HG03457 (cell line): Measurements from ENCODE around the gene TBC1D22A.

ENCODE experiments used
- ATAC-seq: cut with Tn5 transposase; IDR thresholded peaks from one replicate; pipeline ENCODE4 v1.9.1; 2021; ENCODE audit warnings: moderate number of reproducible peaks; ENCODE audit not compliant: unreplicated experiment

TBC1D22A gene

DNA sequence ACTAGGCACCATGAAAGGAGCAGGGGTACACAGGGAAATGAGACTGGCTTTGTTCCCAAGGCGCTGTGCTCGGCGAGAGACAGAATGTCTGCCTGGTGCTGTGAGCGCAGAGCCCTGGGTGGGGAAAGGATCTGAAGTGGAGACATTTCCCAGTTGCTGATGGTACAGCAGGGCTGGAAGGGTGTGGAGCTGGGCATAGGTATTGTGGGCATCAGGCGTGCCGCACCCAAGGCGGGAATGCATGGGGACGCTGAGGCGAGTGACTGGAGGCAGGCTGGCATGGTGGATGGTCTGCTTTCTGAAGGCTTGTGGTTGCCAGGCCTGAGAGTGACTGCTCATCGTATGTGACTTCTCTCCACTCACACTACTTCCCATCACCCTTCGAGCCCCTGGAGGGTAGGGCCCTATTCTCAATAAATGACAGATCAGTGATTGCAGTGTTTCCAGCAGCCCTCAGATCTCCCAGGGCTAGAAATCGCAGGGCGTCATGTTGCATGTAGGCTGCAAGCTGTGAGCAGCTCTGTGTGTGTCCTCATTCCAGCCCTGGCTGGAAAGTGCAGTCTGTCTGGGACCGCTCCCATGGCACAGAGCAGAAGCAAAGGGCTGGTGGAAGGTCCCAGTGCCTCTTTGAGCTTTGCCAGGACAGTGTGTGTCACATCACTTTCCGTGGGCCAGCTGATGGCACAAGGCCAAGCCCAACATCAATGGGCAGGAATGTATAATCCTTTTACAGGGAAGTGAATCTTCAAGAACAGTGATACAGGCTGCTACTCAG lies 67.7 kb downstream of the TBC1D22A start:
- ATAC-seq: no peak

DNA sequence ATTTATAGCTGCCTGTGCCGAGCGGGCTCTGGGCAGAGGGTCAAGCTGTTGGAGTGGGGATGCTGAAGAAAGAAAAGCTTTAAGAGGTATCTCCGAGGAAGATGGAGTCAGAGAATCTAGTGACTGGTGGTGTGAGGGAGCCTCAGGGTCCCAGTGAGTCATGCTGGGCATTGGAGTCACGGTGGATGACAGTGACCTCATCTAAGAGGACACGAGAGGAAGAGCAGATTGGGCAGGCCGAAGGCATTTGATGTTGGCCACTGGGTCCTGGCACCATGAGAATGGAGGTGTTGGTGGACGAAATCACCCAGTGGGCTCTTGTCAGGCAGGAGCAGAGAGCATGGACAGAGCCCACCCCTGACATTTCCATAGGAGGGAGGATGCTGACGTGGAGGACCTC lies 68.4 kb downstream of the TBC1D22A start:
- no peak for ATAC-seq

DNA sequence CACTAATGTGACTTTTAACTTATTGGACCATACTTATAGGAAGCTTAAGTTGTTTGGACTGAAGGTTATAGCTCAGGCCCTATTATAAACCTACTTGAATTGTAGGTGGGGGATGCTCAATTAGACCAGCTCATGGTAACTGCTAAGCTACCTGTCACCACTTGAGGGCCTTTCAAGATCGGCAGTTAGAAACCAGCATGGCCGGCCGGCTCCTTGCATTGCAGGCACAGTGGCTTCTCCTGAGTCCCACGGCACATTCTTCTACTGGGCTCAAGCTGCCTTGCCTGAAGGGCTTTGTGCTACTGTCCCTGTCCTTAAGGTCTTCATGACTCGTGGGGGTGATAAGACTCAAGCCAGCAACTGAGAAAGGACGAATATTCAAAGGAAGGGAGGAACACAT lies 70.8 kb downstream of the TBC1D22A start:
- ATAC-seq: no peak

DNA sequence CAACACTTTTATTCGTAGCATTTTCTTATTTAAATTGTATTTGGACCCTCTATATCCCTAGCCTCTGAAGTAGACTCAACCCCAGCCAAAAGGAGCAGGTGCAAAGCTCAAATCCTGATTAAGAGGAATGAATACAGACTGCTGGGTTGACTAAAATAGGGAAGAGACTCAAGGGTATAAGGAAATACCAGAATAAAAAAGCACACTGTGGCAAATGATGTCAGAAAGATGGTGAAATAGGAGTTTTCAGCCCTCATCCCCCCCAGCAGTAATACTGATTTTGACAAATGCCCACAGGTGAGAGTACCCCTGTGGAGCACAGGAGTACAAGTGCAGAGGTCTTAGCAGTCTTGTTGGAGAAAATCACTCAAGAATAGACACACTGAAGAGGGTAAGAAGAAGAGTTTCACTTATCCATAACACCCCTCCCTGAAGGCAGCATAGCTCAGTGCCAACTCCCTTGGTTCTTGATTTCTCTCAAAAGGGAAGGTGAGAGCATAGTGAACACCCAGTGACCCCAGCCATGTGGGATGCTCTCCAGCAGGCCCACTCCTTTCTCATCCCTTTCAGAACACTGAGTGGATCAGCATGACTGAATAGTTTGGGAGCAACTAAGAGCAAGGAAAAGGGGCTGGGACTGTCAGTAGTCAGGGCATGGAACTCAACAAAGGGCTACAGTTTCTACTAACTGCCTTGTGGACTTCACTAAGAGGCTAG lies 71.7 kb downstream of the TBC1D22A start:
- no peak for ATAC-seq

DNA sequence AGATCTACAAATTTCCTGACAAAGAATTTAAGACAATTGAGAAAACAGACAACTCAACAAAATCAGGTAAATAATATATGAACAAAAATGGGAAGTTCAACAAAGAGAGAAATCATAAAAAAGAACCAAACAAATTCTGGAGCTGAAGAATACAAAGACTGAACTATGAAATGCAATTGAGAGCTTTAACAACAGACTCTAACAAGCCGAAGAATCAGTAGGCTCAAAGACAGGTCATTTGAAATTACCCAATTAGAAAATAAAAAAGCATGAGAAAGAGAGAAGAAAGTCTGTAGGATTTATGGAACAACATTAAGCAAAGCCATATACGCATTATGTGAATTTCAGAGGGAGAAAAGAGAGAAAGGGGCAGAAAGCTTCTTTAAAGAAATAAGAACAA lies 72.8 kb downstream of the TBC1D22A start:
- ATAC-seq: no peak

DNA sequence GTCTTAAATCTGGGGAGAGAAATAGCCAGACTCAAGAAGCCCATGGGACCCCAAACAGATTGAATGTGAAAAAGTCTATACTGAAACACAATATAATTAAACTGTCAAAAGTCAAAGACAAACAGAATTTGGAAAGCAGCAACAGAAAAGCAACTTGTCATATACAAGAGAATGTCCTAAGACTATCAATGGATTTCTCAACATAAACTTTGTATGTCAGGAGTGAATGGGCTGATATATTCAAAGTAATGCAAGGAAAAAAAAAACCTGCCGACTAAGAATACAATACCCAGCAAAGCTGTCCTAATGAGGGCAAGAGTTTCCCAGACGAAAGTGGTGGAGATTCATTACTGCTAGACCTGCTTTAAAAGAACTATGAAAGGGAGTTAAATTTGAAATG lies 73.2 kb downstream of the TBC1D22A start:
- ATAC-seq: no peak

DNA sequence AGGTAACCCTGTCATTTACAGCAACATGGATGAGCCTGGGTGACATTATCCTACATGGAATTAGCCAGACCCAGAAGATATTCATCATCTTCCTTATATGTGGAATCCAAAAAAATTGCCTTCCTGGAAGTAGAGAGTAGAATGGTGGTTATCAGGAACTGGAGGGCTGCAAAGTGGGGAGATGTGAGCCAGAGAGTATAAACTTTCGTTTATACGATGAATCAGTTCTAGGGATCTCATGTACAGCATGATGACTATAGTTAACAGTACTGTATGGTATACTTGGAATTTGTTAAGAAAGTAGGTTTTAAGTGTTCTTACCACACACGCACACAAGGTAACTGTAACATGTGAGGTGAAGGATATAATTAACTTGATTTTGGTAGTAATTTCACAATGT lies 79.1 kb downstream of the TBC1D22A start:
- ATAC-seq: no peak

DNA sequence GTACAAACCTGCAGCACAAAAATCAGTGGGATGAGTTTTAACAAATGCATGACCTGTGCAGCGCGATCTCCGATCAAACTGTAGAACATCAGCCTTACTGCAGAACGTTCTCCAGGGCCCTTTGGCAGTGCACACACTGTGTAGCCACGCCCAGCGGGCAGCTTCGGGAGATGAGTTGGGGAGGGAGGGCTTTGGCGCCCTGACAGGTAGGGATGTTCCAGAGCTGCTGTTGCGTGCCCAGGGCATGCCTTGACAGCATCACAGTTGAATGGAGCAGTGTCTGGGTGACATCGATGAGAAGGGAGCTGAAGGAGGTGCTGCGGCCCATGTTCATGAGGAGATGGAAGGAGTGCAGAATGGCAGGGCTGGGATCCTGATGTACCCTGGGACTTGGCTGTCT lies 80.2 kb downstream of the TBC1D22A start:
- ATAC-seq: no peak

DNA sequence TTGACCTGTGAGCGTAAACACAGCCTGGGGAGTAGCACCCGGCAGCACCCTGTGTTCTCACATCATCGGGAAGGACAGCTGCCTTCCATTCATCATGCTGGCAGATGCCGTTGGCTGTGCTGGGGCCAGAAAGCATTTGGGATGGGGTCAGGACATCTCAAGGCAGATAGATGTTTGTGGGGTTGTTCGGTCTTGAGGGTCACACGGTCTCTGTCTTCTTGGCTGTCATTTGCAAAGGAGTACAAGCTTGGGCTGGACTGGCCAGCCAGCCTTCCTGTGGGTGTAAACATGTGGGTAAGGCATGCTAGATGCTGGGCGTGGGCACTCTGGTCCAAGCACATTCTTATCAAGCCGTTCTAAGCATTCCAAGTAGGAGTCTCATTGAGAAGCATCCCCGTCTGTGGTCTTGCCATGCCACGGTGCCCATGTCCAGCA lies 81.4 kb downstream of the TBC1D22A start:
- no peak for ATAC-seq

DNA sequence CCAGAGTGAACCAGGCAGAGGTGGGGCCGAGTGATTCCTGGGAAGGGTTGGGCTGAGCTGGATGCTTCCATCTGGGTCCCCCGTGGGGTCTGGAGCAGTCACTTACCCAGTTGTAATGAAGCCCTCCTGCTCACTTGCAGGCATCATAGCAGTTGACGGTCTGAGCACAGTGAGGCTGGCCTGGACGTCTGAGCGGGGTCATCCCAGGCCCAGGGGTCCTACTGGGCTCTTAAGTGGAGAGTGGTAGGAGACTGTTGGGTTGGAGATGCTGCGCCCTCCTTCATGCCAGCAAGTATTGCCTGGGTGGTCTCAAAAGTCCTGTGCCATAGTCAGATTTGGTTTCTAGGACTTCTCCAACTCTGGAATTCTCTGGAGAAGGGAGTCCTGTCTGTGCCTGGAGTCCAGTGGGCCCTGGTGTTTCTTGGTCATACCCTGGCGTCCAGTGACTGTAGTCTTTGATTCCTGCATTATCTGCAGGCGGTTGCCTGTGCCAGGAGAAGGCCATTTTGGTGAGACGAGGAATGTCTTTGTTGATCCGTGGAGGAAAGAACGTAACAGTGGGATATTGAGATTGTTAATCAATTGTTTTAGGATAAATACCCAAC lies 82.3 kb downstream of the TBC1D22A start:
- ATAC-seq: no peak

DNA sequence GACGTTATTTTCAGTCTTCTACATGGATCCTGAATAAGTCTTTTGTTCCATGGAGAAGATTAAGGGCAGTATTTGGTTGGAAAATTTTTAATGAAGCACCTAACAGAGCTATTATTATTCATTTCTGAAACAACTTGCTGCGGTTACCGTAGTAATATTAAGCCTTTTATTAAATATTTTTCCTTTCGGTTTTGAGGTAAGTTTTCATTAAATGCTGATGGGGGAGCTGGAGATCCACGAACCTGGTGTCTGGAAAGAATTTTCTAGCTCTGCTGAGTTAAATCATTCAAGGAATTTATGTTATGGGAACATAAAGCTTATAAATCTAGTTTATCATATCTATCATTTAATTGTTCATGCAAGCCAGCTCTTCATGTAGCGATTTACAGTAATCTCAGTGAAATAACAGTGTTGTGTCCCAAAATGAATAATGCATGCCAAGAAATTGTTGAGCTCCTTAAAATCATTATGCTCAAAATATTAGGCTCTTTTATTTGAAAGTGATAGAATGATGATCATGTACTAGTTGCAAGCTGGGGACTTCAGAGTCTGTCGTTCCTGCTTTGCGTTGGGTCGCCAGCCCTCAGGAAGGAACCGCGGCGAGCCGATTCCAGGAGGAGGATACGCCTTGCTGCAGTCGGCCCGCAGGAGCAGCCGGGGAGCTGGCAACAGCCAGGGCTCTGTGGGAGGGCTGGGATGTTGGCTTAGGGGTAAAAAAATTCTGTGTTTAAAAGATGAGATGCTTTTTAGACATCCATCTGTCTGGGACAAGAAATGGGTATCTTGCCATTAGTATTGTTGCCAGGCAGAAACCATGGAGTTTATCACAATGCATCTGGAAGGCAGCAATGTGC lies 83.1 kb downstream of the TBC1D22A start:
- ATAC-seq: no peak

DNA sequence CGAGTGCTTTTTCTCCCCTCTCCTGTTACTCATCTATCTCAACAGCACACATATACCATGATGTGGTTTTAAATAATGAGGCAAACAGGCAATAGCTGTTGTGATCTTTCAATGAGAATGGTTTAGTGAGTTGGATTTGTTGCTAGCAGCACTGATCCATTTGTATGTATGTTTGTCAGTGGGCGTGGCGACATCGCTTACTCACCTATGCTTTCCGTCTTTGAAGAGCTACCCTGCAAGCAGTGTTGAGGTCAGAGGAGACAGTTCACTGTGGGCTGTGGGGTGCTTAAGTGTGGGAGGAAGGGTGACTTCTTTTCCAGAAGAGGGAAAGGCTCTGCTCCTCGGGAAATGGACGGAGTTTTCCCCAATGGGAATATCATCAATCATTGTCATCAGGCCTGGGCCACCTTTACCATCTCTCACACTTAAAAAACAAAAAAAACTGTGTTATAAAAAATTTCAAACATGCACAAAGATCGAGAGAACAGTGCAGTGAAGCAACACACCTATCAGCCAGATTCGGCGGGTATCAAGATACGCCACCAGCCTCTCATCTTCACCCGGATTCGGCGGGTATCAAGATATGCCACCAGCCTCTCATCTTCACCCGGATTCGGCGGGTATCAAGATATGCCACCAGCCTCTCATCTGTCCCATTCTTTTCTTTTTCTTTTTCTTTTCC lies 83.8 kb downstream of the TBC1D22A start:
- no peak for ATAC-seq

DNA sequence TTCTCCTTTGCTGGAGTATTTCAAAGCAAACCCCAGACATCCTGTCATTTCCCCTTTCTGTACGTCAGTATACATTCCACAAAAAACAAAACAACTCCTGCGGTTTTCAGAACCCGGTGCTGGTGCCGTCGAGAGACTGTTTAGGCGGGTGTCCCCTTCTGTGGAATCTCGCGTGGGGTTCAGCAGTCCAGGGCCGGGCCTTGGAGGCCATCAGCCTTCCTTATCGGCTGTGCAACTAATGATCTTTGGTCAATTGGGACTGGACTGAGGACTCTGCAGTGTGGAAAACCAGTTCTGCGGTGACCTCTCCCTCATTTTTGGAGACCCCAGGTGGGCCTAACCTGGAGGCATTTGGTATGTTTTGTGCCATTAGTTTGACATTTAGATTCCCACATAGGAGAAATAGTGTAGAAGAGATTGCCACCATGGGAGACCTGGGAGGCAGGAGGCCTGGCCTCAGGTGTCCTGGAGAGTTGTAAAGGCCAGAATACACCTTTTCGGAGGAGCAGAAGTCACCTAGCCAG lies 84.4 kb downstream of the TBC1D22A start:
- ATAC-seq: no peak

DNA sequence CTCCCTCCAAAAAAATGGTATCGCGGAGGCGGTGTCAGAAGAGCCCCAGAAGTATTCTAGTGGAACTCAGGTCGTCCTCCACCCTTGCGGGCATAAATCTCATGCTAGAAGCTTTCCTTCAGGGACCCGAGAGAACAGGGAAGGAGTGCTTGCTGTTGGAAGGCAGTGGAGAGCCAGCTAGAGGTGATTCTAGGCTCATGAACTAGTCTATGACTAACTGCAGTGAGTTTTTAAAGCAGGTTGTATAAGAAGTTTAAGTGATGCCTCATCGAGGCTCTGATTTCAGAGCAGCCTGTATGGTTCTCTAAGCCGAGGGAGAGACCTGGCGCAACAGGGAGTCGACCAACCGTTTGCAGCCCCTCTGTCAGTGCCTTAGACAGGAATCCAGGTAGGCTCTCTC lies 85.7 kb downstream of the TBC1D22A start:
- ATAC-seq: no peak

DNA sequence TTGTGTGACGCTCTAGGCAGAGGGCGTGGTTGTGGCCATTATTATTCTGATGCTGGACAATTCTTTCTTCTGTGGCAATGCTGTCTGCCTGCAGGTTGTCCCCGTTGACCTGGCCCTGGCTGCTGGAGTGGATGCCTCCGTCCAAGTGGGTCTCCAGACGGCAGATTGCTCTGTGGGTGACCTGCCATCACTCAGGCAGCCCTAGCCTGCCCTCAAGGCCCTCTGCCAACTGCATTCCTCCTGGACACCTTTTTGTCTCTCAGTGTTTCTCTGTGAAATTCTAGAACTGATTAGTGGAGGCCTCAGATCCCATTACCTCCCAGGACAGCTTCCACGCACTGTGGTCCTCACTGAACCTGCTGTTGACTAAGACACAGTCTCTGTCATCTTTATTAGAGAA lies 86.7 kb downstream of the TBC1D22A start:
- no peak for ATAC-seq

DNA sequence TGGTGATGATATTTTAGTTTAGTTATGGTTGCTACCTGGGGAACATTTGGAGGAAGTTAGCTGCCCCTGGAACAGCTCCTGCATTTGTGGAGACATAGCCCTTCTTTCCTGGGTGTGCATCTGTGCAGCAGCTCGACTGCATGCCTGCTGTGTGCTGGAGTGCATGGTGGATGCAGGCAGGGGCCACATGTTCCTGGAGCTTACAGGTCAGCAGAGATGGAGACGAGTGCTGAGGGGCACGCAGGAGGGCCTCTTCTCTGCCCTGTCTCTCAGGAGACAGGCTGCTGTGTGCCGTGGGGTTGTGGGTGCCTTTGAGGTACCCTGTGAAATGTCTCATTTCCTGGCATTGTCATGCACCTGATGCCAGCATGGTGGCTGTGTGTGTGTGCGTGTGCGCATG lies 87.5 kb downstream of the TBC1D22A start:
- no peak for ATAC-seq

DNA sequence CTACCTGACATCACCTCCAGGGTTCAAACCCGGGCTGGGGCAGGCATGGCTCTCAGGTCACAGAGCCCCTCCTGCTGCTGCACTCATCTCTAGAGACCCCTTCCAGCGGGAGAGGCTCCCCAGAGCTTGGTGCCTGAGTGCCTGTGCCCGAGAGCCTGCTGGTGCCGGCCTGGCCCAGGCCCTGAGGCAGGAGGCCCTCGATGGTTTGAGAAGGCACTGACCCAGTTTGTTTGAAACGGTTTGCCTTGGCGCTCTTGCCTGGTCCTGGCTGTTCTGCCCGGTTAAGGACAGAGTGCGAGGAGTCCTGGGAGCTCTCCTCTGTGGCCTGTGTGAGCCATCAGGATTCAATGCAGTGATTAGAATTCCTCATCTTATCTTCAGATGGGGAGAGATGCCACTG lies 88.9 kb downstream of the TBC1D22A start:
- no peak for ATAC-seq

DNA sequence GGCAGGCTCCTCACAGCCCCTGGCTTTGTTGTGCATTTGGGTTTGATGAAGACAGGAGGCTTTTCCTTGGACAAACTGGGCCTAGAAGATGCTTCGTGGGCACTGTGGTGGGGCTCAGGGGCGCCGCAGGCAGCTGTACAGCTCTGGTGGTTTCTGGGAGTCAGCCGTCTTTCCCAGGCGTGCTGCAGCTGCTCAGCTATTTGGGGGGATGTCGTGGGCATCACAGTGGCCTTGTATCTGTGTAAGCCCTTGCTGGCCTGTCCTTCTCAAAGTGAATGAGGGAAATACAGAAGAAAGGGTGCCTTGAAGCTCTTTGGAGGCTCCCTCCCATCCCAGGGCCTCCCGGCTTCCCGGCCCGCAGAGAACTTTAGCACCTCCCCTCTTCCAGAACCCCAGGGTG lies 89.5 kb downstream of the TBC1D22A start:
- ATAC-seq: no peak

DNA sequence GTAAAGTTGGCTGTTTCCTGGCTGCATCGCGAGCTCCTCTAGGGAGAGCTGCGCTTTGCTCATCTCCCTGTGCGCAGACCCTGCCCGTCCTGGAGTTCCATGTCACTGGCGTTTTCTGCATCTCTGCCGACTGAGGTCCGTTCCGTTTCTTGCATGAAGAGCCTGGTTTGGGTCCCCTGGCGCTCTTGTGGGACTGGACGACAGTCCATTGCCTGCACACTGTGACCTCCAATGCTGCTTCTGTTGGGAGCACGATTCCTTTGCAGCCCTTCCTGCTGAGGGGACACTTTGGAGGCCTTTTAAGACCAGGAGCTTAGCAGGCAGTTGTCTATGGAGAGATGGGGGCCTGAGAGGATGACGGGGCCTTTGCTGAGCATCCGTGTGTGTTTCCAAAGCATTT lies 90.3 kb downstream of the TBC1D22A start:
- no peak for ATAC-seq

DNA sequence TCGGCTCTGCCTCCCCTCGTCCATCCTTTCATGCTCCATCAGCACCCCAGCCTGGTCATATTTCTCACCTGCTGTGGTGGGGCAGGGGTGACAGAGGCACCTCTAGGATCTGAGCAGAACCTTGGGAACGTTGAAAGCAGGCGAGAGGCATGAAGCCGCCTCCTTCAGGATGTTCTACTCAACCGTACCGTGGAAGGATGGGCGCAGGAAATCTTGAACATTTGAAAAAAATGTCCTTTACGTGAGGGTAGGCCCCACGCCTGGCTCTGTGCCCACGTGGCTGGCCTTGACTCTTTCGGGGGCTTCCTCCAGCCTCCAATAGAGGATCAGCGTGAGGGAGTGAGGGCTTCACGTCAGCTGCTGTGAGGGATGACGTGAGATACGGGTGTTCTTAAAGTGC lies 90.7 kb downstream of the TBC1D22A start:
- ATAC-seq: no peak
